ENCODE data around the gene MLEC.

DNA sequence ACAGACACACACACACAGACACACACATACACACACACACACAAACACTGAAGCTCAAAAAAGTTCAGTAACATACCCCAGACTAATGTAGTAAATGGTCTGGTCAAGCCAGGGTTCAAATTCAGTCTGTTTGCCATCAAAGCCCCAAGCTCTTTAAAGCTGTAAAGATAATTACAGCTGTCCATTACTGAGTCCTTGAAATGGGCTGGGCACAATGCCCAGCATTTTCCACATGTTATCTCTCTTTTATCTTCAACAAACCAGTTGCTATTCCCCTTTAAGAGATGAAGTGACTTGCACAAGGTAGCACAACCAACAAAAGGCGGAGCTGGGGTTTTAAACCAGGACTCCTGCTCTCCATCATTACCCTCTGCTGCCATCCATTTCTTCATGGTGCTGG is 15.7 kb downstream of the MLEC start:
- no peak for TF ChIP-seq CTCF (IDR thresholded peaks at IDR 0.05)
- no peak for TF ChIP-seq POLR2A (IDR thresholded peaks at IDR 0.05)
